ENCODE measurements around the gene TANC1.

The TANC1 gene

GRCh38 chr2:159101755-159102489, 133.5 kb downstream of the TANC1 start:
- Mint-ChIP-seq H3K27me3 (peaks cover 0 to 10% of the 10 kb centered on the region in 2 donors), H3K4me3 (no peak overlapping the region), H3K27ac (no peak overlapping the region), H3K36me3 (ENCODE audit: insufficient read depth) (no peaks in the 10 kb centered on the region), H3K9me3 (peaks cover 0 to 3% of the 10 kb centered on the region in 2 donors), H3K4me1 (ENCODE audit: low read depth in 2 of 2) (no peaks in the 10 kb centered on the region)
- ATAC-seq (replicated peaks): no peak
- no peak for DNase-seq

DNA sequence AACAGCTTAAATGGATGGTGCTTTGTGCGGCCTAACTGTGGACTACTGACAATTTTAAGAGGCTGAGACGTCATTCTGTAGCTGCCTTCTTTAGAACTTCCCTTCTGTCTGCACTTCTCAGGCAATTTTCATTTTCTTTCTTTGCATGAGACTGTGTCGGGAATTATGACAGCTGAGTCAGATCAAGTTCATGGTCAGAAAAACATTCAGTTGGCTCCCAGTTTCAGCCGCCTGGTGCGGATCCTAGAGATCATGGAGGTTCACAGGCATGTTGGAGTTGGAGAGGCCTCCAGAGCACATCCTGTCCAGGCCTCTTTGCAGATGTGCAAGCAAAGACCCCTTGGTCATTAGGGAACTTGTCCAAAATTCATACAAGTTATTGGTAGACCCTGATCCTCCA, 135.0 kb downstream of the TANC1 start:
- ATAC-seq (replicated peaks) (no peak), DNase-seq (no peak)
- H3K36me3 Mint-ChIP-seq (ENCODE audit: insufficient read depth): no peaks in the 10 kb centered on the region
- no peaks in the 10 kb centered on the region for H3K4me1 Mint-ChIP-seq (ENCODE audit: low read depth in 2 of 2)
- H3K9me3 Mint-ChIP-seq: no peaks in the 10 kb centered on the region
- H3K27ac Mint-ChIP-seq: no peak overlapping the region
- no peak overlapping the region for H3K4me3 Mint-ChIP-seq
- H3K27me3 Mint-ChIP-seq: peaks cover 9 to 16% of the 10 kb centered on the region in 2 donors

- Mint-ChIP-seq H3K27me3 (peaks cover 6 to 15% of the 10 kb centered on the region in 2 donors), H3K27ac (no peak overlapping the region), H3K36me3 (ENCODE audit: insufficient read depth) (no peaks in the 10 kb centered on the region), H3K9me3 (no peaks in the 10 kb centered on the region), H3K4me3 (no peak overlapping the region), H3K4me1 (ENCODE audit: low read depth in 2 of 2) (no peaks in the 10 kb centered on the region)
- ATAC-seq (replicated peaks) (no peak), DNase-seq (no peak)
Measured at GRCh38 chr2:159106109-159106508, 137.7 kb downstream of the TANC1 start.

GRCh38 chr2:159108181-159108893, 139.9 kb downstream of the TANC1 start:
- no peak overlapping the region for H3K4me3 Mint-ChIP-seq
- peaks cover 6 to 20% of the 10 kb centered on the region in 2 donors for H3K27me3 Mint-ChIP-seq

DNA sequence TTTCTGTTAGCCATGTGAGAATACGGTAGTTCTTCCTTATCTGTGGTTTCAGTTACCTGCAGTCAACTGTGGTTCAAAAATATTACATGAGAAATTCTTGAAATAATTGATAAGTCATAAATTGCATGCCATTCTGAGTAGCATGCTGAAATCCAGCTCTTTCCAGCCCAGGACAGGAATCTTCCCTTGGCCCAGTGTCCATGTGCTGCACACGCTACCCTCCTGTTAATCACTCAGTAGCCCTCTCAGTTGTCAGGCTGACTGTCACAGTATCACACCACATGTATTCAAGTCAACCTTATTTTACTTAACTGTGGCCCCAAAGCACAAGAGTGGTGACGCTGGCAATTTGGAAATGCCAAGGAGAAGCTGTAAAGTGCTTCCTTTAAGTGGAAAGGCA, 141.1 kb downstream of the TANC1 start:
- Mint-ChIP-seq H3K4me3 (no peak overlapping the region), H3K36me3 (ENCODE audit: insufficient read depth) (no peaks in the 10 kb centered on the region), H3K27ac (no peak overlapping the region), H3K4me1 (ENCODE audit: low read depth in 2 of 2) (peaks cover 0 to 2% of the 10 kb centered on the region in 2 donors), H3K27me3 (peaks cover 6 to 26% of the 10 kb centered on the region in 2 donors), H3K9me3 (no peaks in the 10 kb centered on the region)
- no peak for ATAC-seq (replicated peaks)
- DNase-seq: no peak

More at GRCh38 chr2:159108181-159108893, 139.9 kb downstream of the TANC1 start:
- ATAC-seq (replicated peaks) (no peak), DNase-seq (no peak)
- H3K27ac Mint-ChIP-seq: no peak overlapping the region
- H3K36me3 Mint-ChIP-seq (ENCODE audit: insufficient read depth): no peaks in the 10 kb centered on the region
- no peaks in the 10 kb centered on the region for H3K4me1 Mint-ChIP-seq (ENCODE audit: low read depth in 2 of 2)
- no peaks in the 10 kb centered on the region for H3K9me3 Mint-ChIP-seq

GRCh38 chr2:159110784-159111183, 142.3 kb downstream of the TANC1 start:
- no peak overlapping the region for H3K27ac Mint-ChIP-seq
- DNase-seq (no peak), ATAC-seq (replicated peaks) (no peak)
- H3K9me3 Mint-ChIP-seq: no peaks in the 10 kb centered on the region
- peaks cover 0 to 2% of the 10 kb centered on the region in 2 donors for H3K4me1 Mint-ChIP-seq (ENCODE audit: low read depth in 2 of 2)
- no peak overlapping the region for H3K4me3 Mint-ChIP-seq
- H3K27me3 Mint-ChIP-seq: peaks cover 13 to 26% of the 10 kb centered on the region in 2 donors
- H3K36me3 Mint-ChIP-seq (ENCODE audit: insufficient read depth): no peaks in the 10 kb centered on the region

DNA sequence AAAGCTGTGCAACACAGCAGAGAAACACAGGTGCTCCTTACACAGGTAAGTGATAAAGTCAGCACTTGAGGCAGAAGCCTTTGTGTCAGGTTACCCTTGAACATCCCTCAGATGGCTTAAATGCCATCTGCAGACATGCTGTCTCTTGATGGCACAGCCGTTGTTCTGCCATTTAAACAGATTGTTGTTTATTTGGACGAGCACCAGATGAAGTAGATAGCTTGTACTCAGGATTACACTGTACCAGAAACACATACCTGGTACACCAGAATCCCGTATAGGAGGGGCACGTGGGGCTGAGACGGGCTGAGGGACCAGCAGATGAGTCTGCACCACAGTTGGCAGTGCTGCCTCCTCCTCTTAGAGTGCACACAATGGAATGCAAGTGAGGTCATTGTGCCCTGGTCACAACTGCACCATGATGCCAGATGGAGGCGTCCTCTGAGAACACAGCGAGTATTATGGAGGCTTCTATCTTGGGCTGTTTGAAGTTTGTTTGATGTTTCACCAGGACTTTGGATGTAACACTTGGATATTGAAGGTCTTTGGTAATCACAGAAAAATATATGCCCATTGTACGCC, 143.0 kb downstream of the TANC1 start:
- Mint-ChIP-seq H3K4me1 (ENCODE audit: low read depth in 2 of 2) (peaks cover 0 to 2% of the 10 kb centered on the region in 2 donors), H3K4me3 (no peak overlapping the region), H3K27me3 (peaks cover 13 to 26% of the 10 kb centered on the region in 2 donors), H3K9me3 (no peaks in the 10 kb centered on the region), H3K27ac (no peak overlapping the region), H3K36me3 (ENCODE audit: insufficient read depth) (no peaks in the 10 kb centered on the region)
- DNase-seq (no peak), ATAC-seq (replicated peaks) (no peak)

GRCh38 chr2:159114835-159115234, 146.4 kb downstream of the TANC1 start:
- no peak overlapping the region for H3K4me3 Mint-ChIP-seq
- peaks cover 7 to 11% of the 10 kb centered on the region in 2 donors for H3K27me3 Mint-ChIP-seq
- no peaks in the 10 kb centered on the region for H3K9me3 Mint-ChIP-seq
- H3K4me1 Mint-ChIP-seq (ENCODE audit: low read depth in 2 of 2): peaks cover 6 to 13% of the 10 kb centered on the region in 2 donors
- DNase-seq: no peak
- no peaks in the 10 kb centered on the region for H3K36me3 Mint-ChIP-seq (ENCODE audit: insufficient read depth)
- ATAC-seq (replicated peaks): no peak
- H3K27ac Mint-ChIP-seq: no peak overlapping the region

- Mint-ChIP-seq H3K36me3 (ENCODE audit: insufficient read depth) (no peaks in the 10 kb centered on the region), H3K27me3 (peaks cover 7 to 11% of the 10 kb centered on the region in 2 donors), H3K27ac (no peak overlapping the region), H3K4me3 (no peak overlapping the region), H3K4me1 (ENCODE audit: low read depth in 2 of 2) (peaks cover 6 to 16% of the 10 kb centered on the region in 2 donors), H3K9me3 (no peaks in the 10 kb centered on the region)
- ATAC-seq (replicated peaks) (no peak), DNase-seq (no peak)
Measured at GRCh38 chr2:159116922-159117321, 148.5 kb downstream of the TANC1 start.

- no peak overlapping the region for H3K27ac Mint-ChIP-seq
- H3K4me1 Mint-ChIP-seq (ENCODE audit: low read depth in 2 of 2): peaks cover 6 to 16% of the 10 kb centered on the region in 2 donors
- ATAC-seq (replicated peaks) (no peak), DNase-seq (no peak)
- peaks cover 7 to 11% of the 10 kb centered on the region in 2 donors for H3K27me3 Mint-ChIP-seq
- H3K4me3 Mint-ChIP-seq: no peak overlapping the region
- H3K9me3 Mint-ChIP-seq: no peaks in the 10 kb centered on the region
- H3K36me3 Mint-ChIP-seq (ENCODE audit: insufficient read depth): no peaks in the 10 kb centered on the region
Measured at GRCh38 chr2:159117658-159118057, 149.2 kb downstream of the TANC1 start.

- ATAC-seq (replicated peaks) (peak; percentile 92), DNase-seq (peak; percentile 75 to 80 (median 76))
- Mint-ChIP-seq H3K9me3 (no peaks in the 10 kb centered on the region), H3K27me3 (peaks cover 7% of the 10 kb centered on the region in 2 donors), H3K36me3 (ENCODE audit: insufficient read depth) (no peaks in the 10 kb centered on the region), H3K4me1 (ENCODE audit: low read depth in 2 of 2) (peaks cover 6 to 16% of the 10 kb centered on the region in 2 donors), H3K27ac (no peak overlapping the region), H3K4me3 (no peak overlapping the region)
Measured at GRCh38 chr2:159118115-159118858, 149.8 kb downstream of the TANC1 start.

- peaks cover 0 to 7% of the 10 kb centered on the region in 2 donors for H3K27me3 Mint-ChIP-seq
- no peaks in the 10 kb centered on the region for H3K36me3 Mint-ChIP-seq (ENCODE audit: insufficient read depth)
- peaks cover 10 to 18% of the 10 kb centered on the region in 2 donors for H3K4me1 Mint-ChIP-seq (ENCODE audit: low read depth in 2 of 2)
- H3K9me3 Mint-ChIP-seq: no peaks in the 10 kb centered on the region
- H3K4me3 Mint-ChIP-seq: no peak overlapping the region
- H3K27ac Mint-ChIP-seq: peak overlapping the region in 1 of 2 donors; percentile 15
- DNase-seq: no peak
- peak; percentile 17 for ATAC-seq (replicated peaks)
Measured at GRCh38 chr2:159118859-159119500, 150.5 kb downstream of the TANC1 start.
